Frontal cortex (tissue), 4 donors: ENCODE results near the gene AMN. TPM values are rescaled to one million over a fixed set of nuclear protein-coding genes. Genes with fewer than 3 reads are reported as not detected.
"Not testable (repeated sequence)": the region's sequence is repeated elsewhere in the genome, so short reads cannot be mapped to it uniquely, and the experiment has no call there.

Source experiments
- DNase-seq, 2 donors: peaks; one replicate each; pipeline ENCODE4 v3.0.0; 2012; ENCODE audit warnings: low spot score in 2 of 2
- FAIRE-seq: peaks from 2 replicates; lab custom pipeline; 2012; peaks lifted over from hg19 to GRCh38; lab: Jason Lieb, UNC
- total RNA-seq: library from RNA; depleted of rRNA; stranded (reverse); fragments of >200 nt; gene quantifications from one replicate; pipeline ENCODE4 v1.2.3, GENCODE V29; 2014
- donor health status: control.
- donor health status: control.
- donor health status: control.

The AMN gene
- total RNA-seq, 1 donor from 2014 or later: under 0.01 TPM

- DNase-seq: no peak
- FAIRE-seq: no peak
Observed at GRCh38 chr14:102926104-102926503, 3.6 kb downstream of the AMN start.

GRCh38 chr14:102926840-102927239, 4.4 kb downstream of the AMN start:
- not testable (repeated sequence) for FAIRE-seq, DNase-seq

- FAIRE-seq: no peak
Observed at GRCh38 chr14:102927346-102927877, 4.9 kb downstream of the AMN start.

GRCh38 chr14:102927878-102928411, 5.5 kb downstream of the AMN start:
- FAIRE-seq: no peak
- no peak for DNase-seq

More at GRCh38 chr14:102927346-102927877, 4.9 kb downstream of the AMN start:
- no peak for DNase-seq

- FAIRE-seq (no peak), DNase-seq (no peak)
Observed at GRCh38 chr14:102928412-102929240, 6.2 kb downstream of the AMN start.

- no peak for FAIRE-seq
- no peak for DNase-seq
Observed at GRCh38 chr14:102929241-102930137, 7.0 kb downstream of the AMN start.

GRCh38 chr14:102930138-102930752, 7.8 kb downstream of the AMN start:
- no peak for DNase-seq
- FAIRE-seq: no peak

- DNase-seq: no peak
Observed at GRCh38 chr14:102930753-102931579, 8.5 kb downstream of the AMN start.

GRCh38 chr14:102931580-102932285, 9.3 kb downstream of the AMN start:
- DNase-seq (no peak), FAIRE-seq (no peak)

More at GRCh38 chr14:102930753-102931579, 8.5 kb downstream of the AMN start:
- FAIRE-seq: no peak

GRCh38 chr14:102932484-102933248, 10.2 kb downstream of the AMN start:
- DNase-seq (no peak), FAIRE-seq (no peak)

- DNase-seq (no peak), FAIRE-seq (no peak)
Observed at GRCh38 chr14:102933618-102934231, 11.3 kb downstream of the AMN start.

GRCh38 chr14:102935756-102936155, 13.3 kb downstream of the AMN start:
- no peak for FAIRE-seq
- DNase-seq: no peak

GRCh38 chr14:102937331-102938175, 15.1 kb downstream of the AMN start:
- no peak for DNase-seq
- FAIRE-seq: no peak

GRCh38 chr14:102938191-102938590, 15.7 kb downstream of the AMN start:
- FAIRE-seq (no peak), DNase-seq (no peak)

- FAIRE-seq: no peak
- no peak for DNase-seq
Observed at GRCh38 chr14:102939329-102939728, 16.9 kb downstream of the AMN start.

- FAIRE-seq (no peak), DNase-seq (no peak)
Observed at GRCh38 chr14:102939820-102940561, 17.5 kb downstream of the AMN start.
